Measurements from ENCODE around the gene MSANTD3. TPM values are rescaled to one million over a fixed set of nuclear protein-coding genes. Genes with fewer than 3 reads are reported as not detected.

The MSANTD3 gene
- total RNA-seq, 2 experiments from 2014 or later, result 8.8 to 9.6 TPM

DNA sequence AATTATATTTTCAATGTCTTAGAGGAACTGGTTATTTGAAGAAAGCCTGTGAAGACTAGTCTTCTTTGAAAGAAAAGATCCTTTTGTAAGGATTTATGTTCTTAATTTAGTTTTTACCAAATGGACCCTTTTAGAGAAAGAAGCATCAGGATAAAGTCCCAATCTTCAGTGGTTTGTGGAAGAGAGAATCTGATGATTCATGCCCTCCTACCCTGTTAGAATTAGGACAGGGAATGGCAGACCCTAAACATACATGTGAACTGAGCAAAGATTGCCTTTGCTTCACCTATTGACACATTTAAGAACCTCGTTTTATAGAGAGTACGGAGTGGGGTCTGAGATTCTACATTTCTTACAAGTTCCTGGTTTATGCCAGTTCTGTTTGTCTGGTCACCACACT lies 26.0 kb downstream of the MSANTD3 start:
- ChIA-PET CTCF (no interaction called here), POLR2A (no interaction called here)
- H3K4me1 Mint-ChIP-seq (ENCODE audit: low read depth), result no peaks in the 10 kb centered on the region
- peaks cover 43% of the 10 kb centered on the region for H3K36me3 Mint-ChIP-seq (ENCODE audit: low read depth)
- peaks cover 12% of the 10 kb centered on the region for H3K36me3 ChIP-seq (ENCODE audit: insufficient read depth, low read length)
- no peaks in the 10 kb centered on the region for H3K4me1 ChIP-seq (ENCODE audit: insufficient read depth, low read length)
- H3K9me3 ChIP-seq (ENCODE audit: control insufficient read depth in 1 of 2, insufficient read depth in 1 of 2, low read length in 2 of 2), result peaks cover 0 to 5% of the 10 kb centered on the region in 2 experiments
- intact Hi-C loops (cut with DNase I, micrococcal nuclease), result no loop called here
- H3K9me3 Mint-ChIP-seq, result peaks cover 3% of the 10 kb centered on the region
- H3K27ac Mint-ChIP-seq, result no peak overlapping the region
- TF ChIP-seq, protein P1, sequence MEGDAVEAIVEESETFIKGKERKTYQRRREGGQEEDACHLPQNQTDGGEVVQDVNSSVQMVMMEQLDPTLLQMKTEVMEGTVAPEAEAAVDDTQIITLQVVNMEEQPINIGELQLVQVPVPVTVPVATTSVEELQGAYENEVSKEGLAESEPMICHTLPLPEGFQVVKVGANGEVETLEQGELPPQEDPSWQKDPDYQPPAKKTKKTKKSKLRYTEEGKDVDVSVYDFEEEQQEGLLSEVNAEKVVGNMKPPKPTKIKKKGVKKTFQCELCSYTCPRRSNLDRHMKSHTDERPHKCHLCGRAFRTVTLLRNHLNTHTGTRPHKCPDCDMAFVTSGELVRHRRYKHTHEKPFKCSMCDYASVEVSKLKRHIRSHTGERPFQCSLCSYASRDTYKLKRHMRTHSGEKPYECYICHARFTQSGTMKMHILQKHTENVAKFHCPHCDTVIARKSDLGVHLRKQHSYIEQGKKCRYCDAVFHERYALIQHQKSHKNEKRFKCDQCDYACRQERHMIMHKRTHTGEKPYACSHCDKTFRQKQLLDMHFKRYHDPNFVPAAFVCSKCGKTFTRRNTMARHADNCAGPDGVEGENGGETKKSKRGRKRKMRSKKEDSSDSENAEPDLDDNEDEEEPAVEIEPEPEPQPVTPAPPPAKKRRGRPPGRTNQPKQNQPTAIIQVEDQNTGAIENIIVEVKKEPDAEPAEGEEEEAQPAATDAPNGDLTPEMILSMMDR (IDR thresholded peaks at IDR 0.05), result no peak
- DNase-seq (no peak), ATAC-seq (ENCODE audit: poor library complexity) (no peak)
- no peak overlapping the region for H3K4me3 Mint-ChIP-seq
- no peak overlapping the region for H3K27ac ChIP-seq (ENCODE audit: low read depth in 1 of 2, low read length in 2 of 2)
- no peak overlapping the region for H3K4me3 ChIP-seq (ENCODE audit: low read length)
- no peaks in the 10 kb centered on the region for H3K27me3 Mint-ChIP-seq
- no peaks in the 10 kb centered on the region for H3K27me3 ChIP-seq (ENCODE audit: control insufficient read depth in 1 of 2, insufficient read depth in 2 of 2, low read length in 2 of 2)

DNA sequence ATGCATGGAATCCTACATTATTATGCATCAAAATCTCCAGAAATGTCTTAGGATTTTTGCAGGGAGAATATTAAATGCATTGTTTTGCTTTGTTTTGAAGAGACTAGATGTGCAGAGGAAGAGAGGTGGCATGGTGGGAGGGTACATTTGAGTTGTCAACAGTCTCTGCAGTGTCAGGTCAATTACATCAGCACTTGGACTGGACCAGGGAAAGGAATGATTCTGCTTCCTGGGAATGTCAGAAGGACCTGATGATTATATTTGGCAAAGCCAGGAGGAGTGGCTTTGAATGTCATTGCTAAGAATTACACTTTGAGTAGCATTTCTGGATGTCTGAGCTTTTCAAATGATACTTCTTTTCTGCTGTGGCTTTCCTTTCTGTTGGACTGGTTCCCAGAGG lies 28.5 kb downstream of the MSANTD3 start:
- H3K4me3 ChIP-seq (ENCODE audit: low read length), result no peak overlapping the region
- ATAC-seq (ENCODE audit: poor library complexity) (no peak), DNase-seq (no peak)
- peaks cover 0 to 5% of the 10 kb centered on the region in 2 experiments for H3K9me3 ChIP-seq (ENCODE audit: control insufficient read depth in 1 of 2, insufficient read depth in 1 of 2, low read length in 2 of 2)
- CTCF ChIA-PET, result no interaction called here
- H3K36me3 ChIP-seq (ENCODE audit: insufficient read depth, low read length), result peaks cover 12% of the 10 kb centered on the region
- POLR2A ChIA-PET, result no interaction called here
- H3K4me1 Mint-ChIP-seq (ENCODE audit: low read depth), result peaks cover 5% of the 10 kb centered on the region
- peaks cover 33% of the 10 kb centered on the region for H3K36me3 Mint-ChIP-seq (ENCODE audit: low read depth)
- no peaks in the 10 kb centered on the region for H3K27me3 Mint-ChIP-seq
- no peak overlapping the region for H3K27ac Mint-ChIP-seq
- H3K27me3 ChIP-seq (ENCODE audit: control insufficient read depth in 1 of 2, insufficient read depth in 2 of 2, low read length in 2 of 2), result no peaks in the 10 kb centered on the region
- TF ChIP-seq, protein P1 (IDR thresholded peaks at IDR 0.05), result no peak
- no peak overlapping the region for H3K27ac ChIP-seq (ENCODE audit: low read depth in 1 of 2, low read length in 2 of 2)
- no peaks in the 10 kb centered on the region for H3K4me1 ChIP-seq (ENCODE audit: insufficient read depth, low read length)
- H3K9me3 Mint-ChIP-seq, result peaks cover 3% of the 10 kb centered on the region
- intact Hi-C loops (cut with DNase I, micrococcal nuclease), result no loop called here
- H3K4me3 Mint-ChIP-seq, result no peak overlapping the region

DNA sequence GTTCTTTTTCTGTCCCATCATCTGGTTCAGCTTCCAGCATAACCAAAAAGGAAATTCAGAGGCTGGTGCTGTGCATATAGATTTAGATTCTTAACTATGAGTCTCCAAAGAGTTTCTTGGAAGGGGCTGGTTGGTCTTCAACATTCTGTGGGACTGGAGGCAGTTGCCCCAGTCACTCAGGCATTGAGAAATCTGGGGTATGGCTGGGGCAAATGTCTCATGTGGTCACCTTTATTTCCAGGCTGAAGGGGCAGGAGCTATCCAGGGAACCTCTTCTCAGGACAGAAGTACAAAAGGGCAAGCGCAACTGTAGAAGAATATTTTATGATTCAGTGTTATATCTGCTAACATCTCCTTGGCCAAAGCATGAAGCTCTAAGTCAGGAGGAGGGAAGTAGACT lies 30.6 kb downstream of the MSANTD3 start:
- intact Hi-C loops (cut with DNase I, micrococcal nuclease), result no loop called here
- H3K9me3 Mint-ChIP-seq, result no peaks in the 10 kb centered on the region
- Histone ChIP-seq H3K4me3 (ENCODE audit: low read length) (no peak overlapping the region), H3K27ac (ENCODE audit: low read depth in 1 of 2, low read length in 2 of 2) (no peak overlapping the region), H3K36me3 (ENCODE audit: insufficient read depth, low read length) (peaks cover 6% of the 10 kb centered on the region), H3K27me3 (ENCODE audit: control insufficient read depth in 1 of 2, insufficient read depth in 2 of 2, low read length in 2 of 2) (no peaks in the 10 kb centered on the region), H3K4me1 (ENCODE audit: insufficient read depth, low read length) (no peaks in the 10 kb centered on the region), H3K9me3 (ENCODE audit: control insufficient read depth in 1 of 2, insufficient read depth in 1 of 2, low read length in 2 of 2) (peaks cover 0 to under 1% of the 10 kb centered on the region in 2 experiments)
- H3K36me3 Mint-ChIP-seq (ENCODE audit: low read depth), result peaks cover 14% of the 10 kb centered on the region
- no peak for DNase-seq
- POLR2A ChIA-PET, result no interaction called here
- CTCF ChIA-PET, result no interaction called here
- TF ChIP-seq, protein P1 (IDR thresholded peaks at IDR 0.05), result no peak
- no peak overlapping the region for H3K27ac Mint-ChIP-seq
- no peaks in the 10 kb centered on the region for H3K27me3 Mint-ChIP-seq
- H3K4me1 Mint-ChIP-seq (ENCODE audit: low read depth), result peaks cover 5% of the 10 kb centered on the region
- ATAC-seq (ENCODE audit: poor library complexity), result no peak
- H3K4me3 Mint-ChIP-seq, result no peak overlapping the region

Data from CD4-positive, alpha-beta T cell (primary cell).